ENCODE measurements around the gene CORO2B.
A peak's percentile ranks its signal among the peaks of the same experiment; 100 is the strongest.

The CORO2B gene, protein sequence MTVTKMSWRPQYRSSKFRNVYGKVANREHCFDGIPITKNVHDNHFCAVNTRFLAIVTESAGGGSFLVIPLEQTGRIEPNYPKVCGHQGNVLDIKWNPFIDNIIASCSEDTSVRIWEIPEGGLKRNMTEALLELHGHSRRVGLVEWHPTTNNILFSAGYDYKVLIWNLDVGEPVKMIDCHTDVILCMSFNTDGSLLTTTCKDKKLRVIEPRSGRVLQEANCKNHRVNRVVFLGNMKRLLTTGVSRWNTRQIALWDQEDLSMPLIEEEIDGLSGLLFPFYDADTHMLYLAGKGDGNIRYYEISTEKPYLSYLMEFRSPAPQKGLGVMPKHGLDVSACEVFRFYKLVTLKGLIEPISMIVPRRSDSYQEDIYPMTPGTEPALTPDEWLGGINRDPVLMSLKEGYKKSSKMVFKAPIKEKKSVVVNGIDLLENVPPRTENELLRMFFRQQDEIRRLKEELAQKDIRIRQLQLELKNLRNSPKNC

GRCh38 chr15:68578980-68579935, at the start of gene CORO2B:
Gene CORO2B, plus strand, starts transcription at chr15:68578993. Its CDS starts 270 bp downstream, at chr15:68579263.
- no peak for DNase-seq

DNA sequence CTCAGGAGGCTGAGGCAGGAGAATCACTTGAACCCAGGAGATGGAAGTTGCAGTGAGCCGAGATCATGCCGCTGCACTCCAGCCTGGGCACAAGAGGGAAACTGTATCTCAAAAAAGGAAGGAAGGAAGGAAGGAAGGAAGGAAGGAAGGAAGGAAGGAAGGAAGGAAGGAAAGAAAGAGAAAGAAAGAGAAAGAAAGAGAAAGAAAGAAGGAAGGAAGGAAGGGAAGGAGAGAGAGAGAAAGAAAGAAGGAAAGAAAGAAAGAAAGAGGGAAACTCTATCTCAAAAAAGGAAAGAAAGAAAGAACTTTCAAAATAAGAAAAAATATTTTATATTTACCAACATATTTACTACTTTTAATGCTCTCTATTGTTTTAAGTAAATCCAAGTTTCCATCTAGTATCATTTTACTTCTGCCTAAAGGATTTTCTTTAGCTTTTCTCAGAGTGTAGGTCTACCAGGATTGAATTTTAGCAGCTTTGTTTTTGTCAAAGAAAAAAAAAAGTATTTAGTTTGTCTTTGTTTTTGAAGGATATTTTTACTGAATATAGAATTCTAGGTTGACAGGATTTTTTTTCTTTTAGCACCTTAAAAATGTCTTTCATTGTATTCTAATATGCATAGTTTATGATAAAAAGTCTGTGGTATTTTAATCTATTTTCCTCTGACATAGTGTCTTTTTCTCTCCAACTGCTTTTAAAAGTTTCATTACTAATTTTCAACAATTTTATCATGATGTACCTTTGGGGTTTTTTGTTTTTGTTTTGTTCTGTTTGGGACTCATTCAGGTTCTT, 47.2 kb upstream of the CORO2B start:
- no peak for DNase-seq

- DNase-seq, result no peak
Measured at GRCh38 chr15:68536331-68537095, 42.3 kb upstream of the CORO2B start.

GRCh38 chr15:68537097-68537496, 41.7 kb upstream of the CORO2B start:
- DNase-seq, result no peak

DNA sequence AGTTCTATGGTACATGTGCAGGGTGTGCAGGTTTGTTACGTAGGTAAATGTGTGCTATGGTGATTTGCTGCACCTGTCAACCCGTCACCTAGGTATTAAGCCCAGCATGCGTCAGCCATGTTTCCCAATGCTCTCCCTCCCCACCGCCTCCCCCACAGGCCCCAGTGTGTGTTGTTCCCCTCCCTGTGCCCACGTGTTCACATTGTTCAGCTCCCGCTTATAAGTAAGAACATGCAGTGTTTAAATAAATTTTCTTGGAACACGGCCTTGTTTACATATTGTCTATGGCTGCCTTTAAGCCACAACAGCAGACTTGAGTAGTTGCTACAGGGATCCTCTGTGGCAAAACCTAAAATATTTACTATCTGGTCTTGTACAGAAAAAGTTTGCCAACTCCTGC, 41.3 kb upstream of the CORO2B start:
- no peak for DNase-seq

DNA sequence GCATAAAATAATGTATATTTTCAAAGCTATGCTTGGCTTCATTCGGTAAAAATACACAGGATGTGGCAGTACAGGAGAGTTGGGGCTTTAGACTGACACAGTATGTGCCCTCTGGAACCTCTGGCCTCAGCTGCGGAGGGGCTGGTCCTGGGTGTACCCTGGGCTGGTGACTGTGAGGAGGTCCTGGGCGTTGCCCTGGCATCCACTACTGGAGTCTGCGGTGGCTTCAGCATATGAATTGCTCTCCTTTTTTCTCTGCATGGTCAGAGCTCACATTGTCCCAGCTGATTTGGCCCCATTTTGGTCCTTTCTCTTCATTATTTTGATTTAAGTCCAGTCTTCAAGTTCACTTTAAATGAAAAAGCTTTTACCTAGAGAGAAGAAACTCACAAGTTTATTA, 40.5 kb upstream of the CORO2B start:
- DNase-seq, result no peak

- no peak for DNase-seq
Measured at GRCh38 chr15:68541743-68542142, 37.0 kb upstream of the CORO2B start.

DNA sequence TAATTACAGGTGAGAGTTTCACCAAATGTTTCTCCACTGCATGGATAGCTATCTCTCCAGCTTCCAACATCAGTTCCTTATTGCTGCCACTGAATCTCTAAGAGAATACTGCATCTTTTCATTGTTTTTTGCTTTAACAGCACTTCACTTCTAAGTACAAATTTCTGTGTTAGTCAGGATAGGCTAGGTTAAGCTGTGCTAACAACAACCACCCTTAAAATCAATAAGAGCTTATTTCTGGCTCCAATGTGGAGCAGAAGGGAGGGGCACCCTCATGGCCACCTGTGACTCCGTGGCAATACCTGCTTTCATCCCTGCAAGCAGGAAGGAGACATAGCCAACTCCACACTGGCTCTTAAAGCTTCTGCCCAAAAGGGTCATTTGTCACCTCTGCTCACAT, 36.4 kb upstream of the CORO2B start:
- no peak for DNase-seq

GRCh38 chr15:68542771-68543164, 36.0 kb upstream of the CORO2B start:
- no peak for DNase-seq

DNA sequence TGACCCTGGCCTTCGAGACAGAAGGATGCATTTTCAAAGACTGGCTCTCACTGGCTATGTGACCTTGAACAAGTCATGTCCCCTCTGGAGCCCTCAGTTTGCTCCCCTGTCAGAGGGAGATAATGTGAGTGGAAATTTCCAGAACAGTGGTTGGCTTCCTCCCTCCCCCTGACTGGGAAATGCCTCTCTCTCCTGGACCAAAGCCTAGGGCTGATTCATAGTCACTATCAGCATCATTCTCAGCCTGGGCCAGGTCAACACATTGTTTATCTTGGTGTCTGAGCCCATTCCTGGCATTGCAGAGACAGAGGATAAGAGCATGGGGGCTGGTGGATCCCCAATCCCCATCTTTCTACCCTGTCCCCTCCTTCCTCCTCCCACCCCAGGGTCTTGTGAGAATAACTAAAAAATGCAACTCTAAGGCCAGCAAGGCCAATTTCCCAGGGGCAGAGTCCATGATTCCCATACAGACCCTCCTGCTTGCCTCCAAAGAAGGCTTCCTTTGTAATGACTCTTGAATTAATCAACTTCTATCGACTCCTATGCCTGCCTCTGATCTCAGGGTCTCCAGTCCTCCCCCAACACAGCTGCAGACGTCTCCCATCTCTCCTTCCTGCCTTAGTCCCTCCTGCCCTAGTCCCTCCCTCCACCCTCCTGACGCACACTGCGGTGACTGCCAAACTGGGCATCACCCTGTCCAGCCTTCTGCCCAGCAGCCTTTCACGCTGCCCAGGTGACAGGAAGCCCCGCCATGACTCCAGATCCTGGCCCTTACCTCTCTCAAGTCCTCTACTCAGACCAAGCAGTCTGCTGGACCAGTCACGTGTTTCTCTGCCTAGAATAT, 35.4 kb upstream of the CORO2B start:
- no peak for DNase-seq

GRCh38 chr15:68546318-68546717, 32.5 kb upstream of the CORO2B start:
- DNase-seq, result no peak

GRCh38 chr15:68548364-68548763, 30.4 kb upstream of the CORO2B start:
- DNase-seq, result no peak

DNA sequence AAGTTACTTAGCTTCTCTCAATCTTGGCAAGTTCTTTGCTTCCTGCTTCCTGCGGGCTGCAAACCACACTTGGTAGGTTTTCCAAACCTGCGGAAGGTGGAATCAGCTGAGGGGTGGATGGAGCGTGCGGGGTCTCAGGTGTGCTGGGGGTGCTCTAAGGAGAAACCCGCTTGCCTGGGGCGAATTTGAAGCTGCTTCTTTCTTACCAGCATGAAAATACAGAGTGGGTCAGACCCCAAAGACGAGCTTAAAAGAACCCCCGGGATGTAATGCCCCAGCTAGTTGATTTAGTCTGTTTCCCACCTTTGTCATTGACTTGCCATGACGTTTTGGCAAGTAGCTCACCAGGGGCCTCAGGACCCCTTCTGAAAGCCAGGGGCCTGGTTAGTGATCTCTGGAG, 28.8 kb upstream of the CORO2B start:
- no peak for DNase-seq

DNA sequence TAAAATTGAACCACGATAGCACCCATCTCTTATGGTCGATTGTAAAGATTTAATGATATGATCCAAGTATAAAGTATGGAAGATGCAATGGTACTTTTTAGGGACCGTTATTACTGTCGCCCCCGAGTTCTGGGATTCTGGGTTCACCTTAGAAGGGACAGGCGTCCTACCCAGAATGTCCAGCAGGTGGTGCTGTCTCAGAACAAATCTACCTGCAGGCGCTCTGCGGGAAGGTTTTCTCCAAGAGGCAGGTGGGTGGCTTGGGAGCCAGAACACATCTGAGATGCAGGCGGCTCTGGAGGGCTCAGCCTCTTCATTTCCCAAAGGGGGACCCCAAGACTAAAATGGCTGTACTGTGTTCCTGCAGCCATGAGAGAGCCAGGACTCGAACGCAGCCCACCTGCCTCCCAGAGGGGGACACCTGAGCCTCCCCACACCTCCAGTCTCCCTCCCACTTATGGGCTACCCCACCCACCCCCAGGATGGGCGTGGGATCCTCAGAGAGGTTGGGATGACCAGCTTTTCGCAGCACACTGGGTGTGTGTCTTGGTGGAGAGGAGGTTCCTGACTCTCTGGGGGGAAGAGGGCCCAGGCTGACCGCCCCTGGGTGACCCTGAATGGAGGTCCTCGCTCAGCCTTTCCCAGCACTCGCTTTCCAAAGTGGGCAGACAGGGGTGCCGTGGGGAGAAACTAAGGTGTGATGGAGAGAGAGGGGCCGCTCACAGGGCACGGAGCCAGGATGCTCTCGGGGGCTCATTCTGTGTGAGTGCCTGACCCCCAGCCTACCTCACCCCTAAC, 28.1 kb upstream of the CORO2B start:
- peak; percentile 34 for DNase-seq

DNA sequence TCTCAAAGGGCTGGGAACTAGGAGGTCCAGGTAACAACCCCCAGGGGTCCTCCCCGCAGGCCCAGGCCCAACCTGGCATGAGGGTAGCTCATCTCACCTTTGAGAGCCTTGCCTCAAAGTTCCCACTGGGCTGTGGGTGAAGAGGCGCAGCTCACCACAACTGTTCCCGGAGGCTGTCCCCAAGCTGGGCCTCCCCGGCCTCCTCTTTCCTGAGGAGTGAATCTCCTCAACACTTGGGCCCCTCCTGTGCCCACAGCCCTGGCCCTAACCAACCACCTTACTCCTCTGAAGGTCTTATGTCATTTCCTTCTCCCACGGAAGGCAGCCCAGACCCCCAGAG, 27.5 kb upstream of the CORO2B start:
- no peak for DNase-seq

DNA sequence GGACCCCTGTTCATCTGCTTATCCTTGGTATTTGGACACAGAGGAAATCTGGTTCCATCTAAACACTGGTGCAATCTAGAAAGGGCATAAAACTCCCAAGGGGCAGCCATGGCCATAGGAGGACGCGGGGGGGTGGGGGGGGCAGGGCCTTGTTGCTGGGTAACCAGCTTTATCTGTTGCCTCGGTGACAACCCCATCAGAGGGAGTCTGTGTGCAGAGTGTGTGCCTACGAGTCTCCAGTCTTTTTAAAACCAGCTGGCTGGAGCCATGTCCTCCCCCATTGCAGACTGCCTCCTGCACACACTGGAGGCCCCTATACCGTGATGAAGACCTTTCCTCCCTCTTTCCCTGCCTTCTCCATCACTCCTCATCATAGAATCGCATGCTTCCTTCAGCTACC, 26.4 kb upstream of the CORO2B start:
- no peak for DNase-seq

DNA sequence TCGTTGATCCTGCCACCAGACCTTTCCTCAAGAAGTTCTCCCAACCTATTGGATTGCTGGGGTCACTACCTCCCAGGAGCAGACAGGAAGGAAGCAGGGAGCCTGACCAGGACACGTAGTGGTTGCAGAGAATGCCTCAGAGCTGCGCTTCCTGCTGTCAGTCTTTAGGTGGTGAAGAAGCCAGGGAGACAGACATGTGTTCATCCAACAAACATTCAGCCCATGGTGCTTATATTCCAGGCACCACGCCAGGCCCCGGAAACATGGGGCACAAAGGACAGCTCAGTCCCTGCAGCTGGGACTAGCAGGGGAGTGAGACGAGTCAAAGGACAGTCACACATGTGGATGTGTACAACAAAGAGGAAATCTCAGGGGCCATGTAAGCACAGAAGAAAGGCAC, 26.0 kb upstream of the CORO2B start:
- DNase-seq, result no peak

DNA sequence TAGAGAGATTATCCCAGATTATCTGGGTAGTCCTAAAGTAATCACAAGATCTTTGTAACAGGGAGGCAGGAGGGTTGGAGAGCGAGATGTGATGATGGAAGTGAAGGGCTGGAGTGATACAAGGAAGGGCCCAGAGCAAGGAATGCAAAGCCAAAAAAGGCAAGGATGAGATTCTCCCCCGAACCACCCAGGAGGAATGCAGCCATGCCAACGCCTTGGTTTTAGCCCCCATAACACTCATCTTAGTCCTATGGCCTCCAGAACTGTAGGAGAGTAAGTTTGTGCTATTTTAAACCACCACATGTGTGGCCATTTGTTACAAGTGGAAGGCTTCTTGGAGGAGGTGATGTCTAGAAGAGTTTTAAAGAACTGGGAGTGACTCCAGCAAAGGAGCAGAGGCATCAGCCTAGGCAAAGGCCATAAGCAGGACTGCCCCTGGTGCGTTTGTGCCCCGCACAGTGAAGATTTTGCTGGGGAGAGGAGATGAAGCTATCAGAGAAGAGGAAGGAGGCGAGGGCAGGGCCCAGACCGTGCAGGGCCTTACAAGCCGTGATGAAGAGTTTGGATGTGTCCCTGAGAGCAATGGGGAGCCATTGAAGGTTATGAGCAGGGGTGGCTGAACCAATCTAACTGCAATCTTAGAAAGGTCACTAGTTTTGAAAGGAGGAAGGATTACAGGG, 25.3 kb upstream of the CORO2B start:
- no peak for DNase-seq

DNA sequence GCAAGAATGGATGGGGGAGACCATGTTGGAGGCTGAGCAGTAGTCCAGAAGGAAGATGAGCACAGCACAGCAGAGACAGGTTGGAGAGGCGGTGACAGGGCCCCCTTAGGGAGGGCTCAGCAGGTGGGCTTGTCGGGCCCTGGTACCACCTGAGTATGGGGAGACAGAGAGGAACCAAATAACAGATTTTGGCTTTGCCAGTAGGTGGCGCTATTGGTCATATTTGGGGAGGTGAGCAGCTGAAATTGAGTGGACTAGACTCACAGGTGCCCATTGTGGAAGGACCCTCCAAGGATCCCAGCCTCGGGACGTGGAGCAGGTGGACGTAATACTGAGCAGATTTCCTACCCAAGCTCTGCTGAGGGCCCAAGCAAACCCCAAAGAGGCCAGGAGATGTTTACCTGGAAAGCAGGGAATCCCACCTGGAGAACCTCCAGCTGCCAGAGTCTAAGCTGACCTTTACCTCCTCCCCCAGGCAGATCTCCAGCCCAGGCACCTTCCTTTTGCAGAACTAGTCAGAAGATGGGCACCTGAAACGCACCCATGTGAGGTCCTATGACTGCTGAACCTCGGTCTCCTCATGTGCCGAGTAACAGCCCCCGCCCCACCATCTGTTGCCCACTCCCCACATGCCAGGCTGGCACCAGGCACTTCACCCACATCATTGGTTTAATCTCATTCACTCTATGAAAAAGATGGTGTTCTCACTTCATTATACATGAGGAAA, 24.6 kb upstream of the CORO2B start:
- peak; percentile 46 for DNase-seq
